H1 (cell line): ENCODE data around the gene CCDC47. TPM values are rescaled to one million over a fixed set of nuclear protein-coding genes. Genes with fewer than 3 reads are reported as not detected.

Experiments used
- CTCF ChIA-PET: fragments of 300-600 bp; sonication (Branson Sonifier 250); formaldehyde crosslinking; loops from one replicate; lab custom pipeline; 2021; ENCODE audit not compliant: partially characterized antibody; lab: Charles Lee
- POLR2A ChIA-PET: fragments of 300-600 bp; sonication (Branson Sonifier 250); formaldehyde crosslinking; loops from one replicate; lab custom pipeline; 2021; ENCODE audit warnings: inconsistent platforms; ENCODE audit not compliant: partially characterized antibody; lab: Charles Lee
- DNase-seq, 2 experiments: peaks; one replicate each; pipeline versions ENCODE4 v3.0.0 to v3.0.0-alpha.2; 2010 to 2022; ENCODE audit warnings: low spot score in 2 of 2, low read depth in 1 of 2, mixed read lengths in 1 of 2
- FAIRE-seq: peaks from 2 replicates; lab custom pipeline; 2011; peaks lifted over from hg19 to GRCh38; lab: Jason Lieb, UNC
- H2AFZ ChIP-seq: 2 replicates; pipeline ENCODE4 v1.8.1; 2012; ENCODE audit warnings: low read length, inconsistent platforms
- H2AK5ac ChIP-seq: 2 replicates; pipeline ENCODE4 v1.6.1; 2013; ENCODE audit warnings: low read depth, low read length
- H2BK120ac ChIP-seq: replicated peaks from 2 replicates; pipeline ENCODE3; 2013; ENCODE audit warnings: low read depth, low read length, inconsistent platforms
- H2BK12ac ChIP-seq: 2 replicates; pipeline ENCODE4 v1.6.1; 2013; ENCODE audit warnings: low read depth, low read length
- H2BK15ac ChIP-seq: 2 replicates; pipeline ENCODE4 v1.6.1; 2013; ENCODE audit warnings: low read length
- H2BK20ac ChIP-seq: 2 replicates; pipeline ENCODE4 v1.6.1; 2013; ENCODE audit warnings: low read length
- H2BK5ac ChIP-seq: 2 replicates; pipeline ENCODE4 v1.6.1; 2013; ENCODE audit warnings: low read depth, low read length
- H3K14ac ChIP-seq: 2 replicates; pipeline ENCODE4 v1.6.1; 2013; ENCODE audit warnings: inconsistent platforms; ENCODE audit not compliant: insufficient read length
- H3K18ac ChIP-seq: 2 replicates; pipeline ENCODE4 v1.6.1; 2013; ENCODE audit warnings: low read length; ENCODE audit errors: extremely low read depth
- H3K23ac ChIP-seq: 2 replicates; pipeline ENCODE4 v1.6.1; 2013; ENCODE audit warnings: inconsistent platforms; ENCODE audit not compliant: insufficient read length
- H3K23me2 ChIP-seq: 2 replicates; pipeline ENCODE4 v1.6.1; 2013; ENCODE audit warnings: low read depth, low read length
- H3K27ac ChIP-seq: 2 replicates; pipeline ENCODE4 v1.6.1; 2011; ENCODE audit warnings: low read depth, low read length, inconsistent platforms
- H3K27me3 ChIP-seq, 4 experiments: replicated peaks in 1 of 4; 1 replicate in 1 of 4; 2 replicates in 3 of 4; pipeline versions ENCODE4 v1.6.1 to v1.8.1; 2011 to 2013; ENCODE audit warnings: low read length in 3 of 4, mild to moderate bottlenecking in 3 of 4, inconsistent platforms in 2 of 4, mixed read lengths in 2 of 4, moderate library complexity in 1 of 4; ENCODE audit not compliant: control insufficient read depth in 3 of 4, insufficient read depth in 3 of 4; ENCODE audit errors: extremely low read depth in 1 of 4
- H3K36me3 ChIP-seq, 4 experiments: 2 replicates each; pipeline versions ENCODE4 v1.6.1 to v1.8.1; 2011 to 2013; ENCODE audit warnings: mild to moderate bottlenecking in 4 of 4, low read length in 3 of 4, moderate library complexity in 2 of 4, control low read depth in 1 of 4, inconsistent platforms in 1 of 4; ENCODE audit not compliant: insufficient read depth in 4 of 4, control insufficient read depth in 2 of 4
- H3K4ac ChIP-seq: replicated peaks from 2 replicates; pipeline ENCODE3; 2013; ENCODE audit warnings: low read length, low read depth, mixed read lengths, inconsistent platforms; ENCODE audit not compliant: insufficient read length
- H3K4me1 ChIP-seq, 4 experiments: replicated peaks in 1 of 4; 1 replicate in 1 of 4; 2 replicates in 3 of 4; pipeline versions ENCODE4 v1.6.1 to v1.8.1; 2011 to 2013; ENCODE audit warnings: low read length in 3 of 4, inconsistent platforms in 2 of 4, mixed read lengths in 1 of 4; ENCODE audit not compliant: insufficient read depth in 4 of 4, control insufficient read depth in 3 of 4
- H3K4me2 ChIP-seq, 2 experiments: 2 replicates each; pipeline versions ENCODE4 v1.6.1 to v1.8.1; 2011 to 2013; ENCODE audit warnings: low read depth in 2 of 2, low read length in 2 of 2, control low read depth in 1 of 2, inconsistent platforms in 1 of 2, mild to moderate bottlenecking in 1 of 2; ENCODE audit not compliant: insufficient read depth in 1 of 2
- H3K4me3 ChIP-seq, 4 experiments: fragments of 200-600, 300-600 bp in 1 of 4; sonication (generic), shearing (Covaris generic), sonication (Bioruptor Twin) in 1 of 4; 2 replicates each; pipeline versions ENCODE4 v1.5.1 to v1.8.1; 2011 to 2016; ENCODE audit warnings: low read length in 4 of 4, low read depth in 3 of 4, control low read depth in 2 of 4, inconsistent platforms in 2 of 4, mild to moderate bottlenecking in 2 of 4, mixed read lengths in 1 of 4, moderate library complexity in 1 of 4; ENCODE audit not compliant: insufficient read depth in 2 of 4; ENCODE audit errors: extremely low read depth in 1 of 4
- H3K56ac ChIP-seq: replicated peaks from 2 replicates; pipeline ENCODE3; 2013; ENCODE audit warnings: low read depth, mild to moderate bottlenecking, mixed read lengths, low read length, inconsistent platforms; ENCODE audit not compliant: insufficient read length
- H3K79me1 ChIP-seq: 2 replicates; pipeline ENCODE4 v1.6.1; 2013; ENCODE audit warnings: low read depth, low read length, control low read depth
- H3K79me2 ChIP-seq, 2 experiments: 2 replicates each; pipeline versions ENCODE4 v1.6.1 to v1.8.1; 2012 to 2013; ENCODE audit warnings: low read length in 2 of 2, mild to moderate bottlenecking in 2 of 2, inconsistent platforms in 1 of 2; ENCODE audit not compliant: insufficient read depth in 2 of 2, control insufficient read depth in 1 of 2
- H3K9ac ChIP-seq, 4 experiments: replicated peaks in 1 of 4; 1 replicate in 1 of 4; 2 replicates in 3 of 4; pipeline versions ENCODE4 v1.6.1 to v1.8.1; 2011 to 2013; ENCODE audit warnings: low read depth in 3 of 4, low read length in 3 of 4, control low read depth in 2 of 4, mild to moderate bottlenecking in 2 of 4, moderate library complexity in 2 of 4, inconsistent platforms in 1 of 4; ENCODE audit errors: extremely low read depth in 1 of 4
- H3K9me3 ChIP-seq, 2 experiments: 2 replicates each; pipeline versions ENCODE4 v1.6.1 to v1.8.1; 2012 to 2013; ENCODE audit warnings: mild to moderate bottlenecking in 2 of 2, moderate library complexity in 2 of 2, control low read depth in 1 of 2, inconsistent platforms in 1 of 2, low read depth in 1 of 2, low read length in 1 of 2, mixed read lengths in 1 of 2; ENCODE audit not compliant: insufficient read depth in 2 of 2
- H4K20me1 ChIP-seq, 2 experiments: replicated peaks in 1 of 2; 2 replicates each; pipeline versions ENCODE3 to v1.8.1; 2011 to 2013; ENCODE audit warnings: inconsistent platforms in 2 of 2, low read length in 2 of 2, mild to moderate bottlenecking in 1 of 2; ENCODE audit not compliant: insufficient read depth in 2 of 2, control insufficient read depth in 1 of 2
- H4K5ac ChIP-seq: 2 replicates; pipeline ENCODE4 v1.6.1; 2013; ENCODE audit warnings: low read length, low read depth, mixed read lengths, inconsistent platforms; ENCODE audit not compliant: insufficient read length
- H4K8ac ChIP-seq: 2 replicates; pipeline ENCODE4 v1.8.0; 2013; ENCODE audit warnings: mild to moderate bottlenecking, moderate library complexity, low read length, inconsistent platforms; ENCODE audit not compliant: insufficient read depth; ENCODE audit errors: extremely low read depth
- H4K91ac ChIP-seq: replicated peaks from 2 replicates; pipeline ENCODE3; 2013; ENCODE audit warnings: low read length, mixed read lengths, inconsistent platforms; ENCODE audit not compliant: insufficient read length
- ASH2L ChIP-seq: fragments of 200-600, 300-600 bp; sonication (generic); IDR thresholded peaks from one replicate; pipeline ENCODE4 v1.7.1; 2017; ENCODE audit warnings: low read length
- BRCA1 ChIP-seq: IDR thresholded peaks from 2 replicates; pipeline ENCODE4 v1.6.1; 2012; ENCODE audit warnings: low read depth, low read length, improper control_type of control experiment
- CREB1 ChIP-seq: IDR thresholded peaks from 2 replicates; pipeline ENCODE4 v1.6.1; 2012; ENCODE audit warnings: inconsistent platforms
- JUND ChIP-seq: IDR thresholded peaks from 2 replicates; pipeline ENCODE4 v1.6.1; 2011; ENCODE audit warnings: mild to moderate bottlenecking, improper control_type of control experiment, low read length
- POLR2AphosphoS5 ChIP-seq: IDR thresholded peaks from 2 replicates; pipeline ENCODE4 v1.6.1; 2011; ENCODE audit warnings: low read depth, low read length
- TAF1 ChIP-seq: IDR thresholded peaks from 2 replicates; pipeline ENCODE4 v1.6.1; 2011; ENCODE audit warnings: mild to moderate bottlenecking, low read depth, low read length
- YY1 ChIP-seq: IDR thresholded peaks from 2 replicates; pipeline ENCODE4 v1.6.1; 2011; ENCODE audit warnings: low read depth, mild to moderate bottlenecking, low read length
- polyA plus RNA-seq, 7 experiments: library from polyadenylated mRNA; depleted of rRNA in 3 of 7; stranded (reverse) in 5 of 7; unstranded in 2 of 7; fragments of >200 nt in 5 of 7; fragments of 200-250 nt in 2 of 7; gene quantifications; 1 replicate in 5 of 7; 2 replicates in 1 of 7; 4 replicates in 1 of 7; pipeline versions ENCODE4 v1.2.1 to v1.2.3, GENCODE V29; 2011 to 2013; ENCODE audit warnings: missing spikeins in 2 of 7, mixed read lengths in 2 of 7
- total RNA-seq: library from RNA; stranded (reverse); fragmentation: NEBNext Ultra II Directional; extraction: Animal tissue kit (Norgen Biotek cat#: 25700); gene quantifications from 2 replicates; pipeline ENCODE4 v1.2.1, GENCODE V29; 2021
- TF ChIP-seq, protein P1 (sequence below), 3 experiments: IDR thresholded peaks; 1 replicate in 2 of 3; 2 replicates in 1 of 3; pipeline versions ENCODE4 v1.5.1 to v1.6.1; 2011; ENCODE audit warnings: low read length in 3 of 3, mild to moderate bottlenecking in 3 of 3, inconsistent platforms in 2 of 3, low read depth in 1 of 3, moderate library complexity in 1 of 3; ENCODE audit not compliant: insufficient read depth in 1 of 3; ENCODE audit errors: control extremely low read depth in 1 of 3

Gene CCDC47
- total and polyA plus RNA-seq, 2 of the 8 experiments (the other 6 are each of a cell fraction or from before 2014, with no cell fraction given), result 21.2 to 83.1 TPM

DNA sequence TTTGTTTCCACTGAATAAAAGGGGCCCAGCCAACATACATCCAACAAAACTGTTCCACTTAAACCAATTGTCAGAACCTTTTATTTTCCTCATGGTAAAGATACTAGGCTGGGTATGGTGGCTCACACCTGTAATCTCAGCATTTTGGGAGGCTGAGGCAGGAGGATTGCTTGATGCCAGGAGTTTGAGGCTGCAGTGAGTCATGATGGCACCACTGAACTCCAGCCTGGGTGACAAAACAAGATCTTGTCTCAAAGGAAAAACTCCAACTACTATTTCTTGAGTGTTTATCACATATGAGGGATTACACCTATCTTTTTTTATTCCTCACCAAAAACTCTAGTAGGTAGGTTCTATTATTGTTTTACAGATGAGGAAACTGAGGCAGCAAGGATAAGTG lies 49.1 kb upstream of the CCDC47 start:
- H4K91ac ChIP-seq, result no peak overlapping the region
- no peak overlapping the region for H4K5ac ChIP-seq
- H3K36me3 ChIP-seq, result peaks cover 55 to 81% (median 76%) of the 10 kb centered on the region in 4 experiments
- no peak overlapping the region for H3K27ac ChIP-seq
- TF ChIP-seq JUND (no peak), POLR2AphosphoS5 (no peak), YY1 (no peak), TAF1 (no peak), BRCA1 (no peak), CREB1 (no peak), ASH2L (no peak)
- TF ChIP-seq, protein P1, sequence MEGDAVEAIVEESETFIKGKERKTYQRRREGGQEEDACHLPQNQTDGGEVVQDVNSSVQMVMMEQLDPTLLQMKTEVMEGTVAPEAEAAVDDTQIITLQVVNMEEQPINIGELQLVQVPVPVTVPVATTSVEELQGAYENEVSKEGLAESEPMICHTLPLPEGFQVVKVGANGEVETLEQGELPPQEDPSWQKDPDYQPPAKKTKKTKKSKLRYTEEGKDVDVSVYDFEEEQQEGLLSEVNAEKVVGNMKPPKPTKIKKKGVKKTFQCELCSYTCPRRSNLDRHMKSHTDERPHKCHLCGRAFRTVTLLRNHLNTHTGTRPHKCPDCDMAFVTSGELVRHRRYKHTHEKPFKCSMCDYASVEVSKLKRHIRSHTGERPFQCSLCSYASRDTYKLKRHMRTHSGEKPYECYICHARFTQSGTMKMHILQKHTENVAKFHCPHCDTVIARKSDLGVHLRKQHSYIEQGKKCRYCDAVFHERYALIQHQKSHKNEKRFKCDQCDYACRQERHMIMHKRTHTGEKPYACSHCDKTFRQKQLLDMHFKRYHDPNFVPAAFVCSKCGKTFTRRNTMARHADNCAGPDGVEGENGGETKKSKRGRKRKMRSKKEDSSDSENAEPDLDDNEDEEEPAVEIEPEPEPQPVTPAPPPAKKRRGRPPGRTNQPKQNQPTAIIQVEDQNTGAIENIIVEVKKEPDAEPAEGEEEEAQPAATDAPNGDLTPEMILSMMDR (IDR thresholded peaks at IDR 0.05; ENCODE audit: control extremely low read depth in 1 of 3, insufficient read depth in 1 of 3, low read depth in 1 of 3, low read length in 3 of 3), result no peak
- DNase-seq (no peak), FAIRE-seq (no peak)
- H3K18ac ChIP-seq, result no peak overlapping the region
- no peak overlapping the region for H2BK15ac ChIP-seq
- H3K4me1 ChIP-seq, result no peaks in the 10 kb centered on the region
- H3K79me2 ChIP-seq, result peaks cover 0 to 18% of the 10 kb centered on the region in 2 experiments; a peak in 2 of 4 replicates
- H3K56ac ChIP-seq, result no peak overlapping the region
- no peak overlapping the region for H3K4me2 ChIP-seq
- no peak overlapping the region for H3K4ac ChIP-seq
- H2AFZ ChIP-seq, result no peak overlapping the region
- H2AK5ac ChIP-seq, result no peak overlapping the region
- no peaks in the 10 kb centered on the region for H3K27me3 ChIP-seq
- no peak overlapping the region for H3K23ac ChIP-seq
- H3K79me1 ChIP-seq, result peaks cover 9% of the 10 kb centered on the region; the same call in 1 of the 2 replicates
- H4K8ac ChIP-seq, result no peak overlapping the region
- POLR2A ChIA-PET, result interaction anchor here (27.8 to 32.3 kb wide), 3 partner anchors 2 to 40 kb away, joined by 481 to 593 read pairs (median 593); partner anchors contain the start of genes CCDC47, DDX42, FTSJ3 and PSMC5
- H2BK20ac ChIP-seq, result no peak overlapping the region
- no peak overlapping the region for H2BK12ac ChIP-seq
- no peak overlapping the region for H3K14ac ChIP-seq
- CTCF ChIA-PET, result interaction anchor here (0.8 to 7.5 kb wide), 2 partner anchors 11 to 14 kb away, joined by 4 to 61 read pairs; no protein-coding TSS in a partner anchor
- no peak overlapping the region for H3K9ac ChIP-seq
- peaks cover 6 to 28% of the 10 kb centered on the region in 2 experiments for H4K20me1 ChIP-seq
- H2BK120ac ChIP-seq, result no peak overlapping the region
- H3K23me2 ChIP-seq, result peaks cover 5% of the 10 kb centered on the region
- no peak overlapping the region for H2BK5ac ChIP-seq
- H3K4me3 ChIP-seq, result no peak overlapping the region
- H3K9me3 ChIP-seq, result no peaks in the 10 kb centered on the region
